Type B pancreatic cell (in vitro differentiated cells): ENCODE results near the gene TMEM35B. TPM values are rescaled to one million over a fixed set of nuclear protein-coding genes. Genes with fewer than 3 reads are reported as not detected.
"Not testable (repeated sequence)": the region's sequence is repeated elsewhere in the genome, so short reads cannot be mapped to it uniquely, and the experiment has no call there.

Source experiments
- DNase-seq: peaks from one replicate; pipeline ENCODE4 v3.0.0; 2021; ENCODE audit warnings: mixed read lengths; ENCODE audit not compliant: unreplicated experiment; ENCODE audit errors: extremely low spot score
- H3K27ac Mint-ChIP-seq: 2 replicates; pipeline ENCODE4 v1.8.0; 2021; ENCODE audit warnings: mild to moderate bottlenecking, mixed read lengths
- H3K27me3 Mint-ChIP-seq: 2 replicates; pipeline ENCODE4 v1.8.0; 2021; ENCODE audit warnings: mixed read lengths
- H3K36me3 Mint-ChIP-seq: 2 replicates; pipeline ENCODE4 v1.8.0; 2021; ENCODE audit warnings: mixed read lengths
- H3K4me1 Mint-ChIP-seq: one replicate; pipeline ENCODE4 v1.8.0; 2021; ENCODE audit warnings: mixed read lengths; ENCODE audit not compliant: unreplicated experiment
- H3K4me3 Mint-ChIP-seq: 2 replicates; pipeline ENCODE4 v1.8.0; 2021; ENCODE audit warnings: mild to moderate bottlenecking, mixed read lengths
- H3K9me3 Mint-ChIP-seq: 2 replicates; pipeline ENCODE4 v1.8.0; 2021; ENCODE audit warnings: mixed read lengths
- CTCF ChIP-seq: fragments of 200-600 bp; sonication (generic); conservative IDR thresholded peaks from 2 replicates; pipeline ENCODE4 v1.5.0; 2021; ENCODE audit warnings: antibody characterized with exemption, mild to moderate bottlenecking
- total RNA-seq: library from RNA; stranded (reverse); gene quantifications from 2 replicates; pipeline ENCODE4 v1.2.1, GENCODE V29; 2021; ENCODE audit warnings: low replicate concordance

Gene TMEM35B
- total RNA-seq, 1 donor from 2014 or later = 9.9 TPM

- Mint-ChIP-seq H3K36me3 (no peaks in the 10 kb centered on the region), H3K4me3 (no peak overlapping the region), H3K4me1 (no peaks in the 10 kb centered on the region), H3K27ac (no peak overlapping the region), H3K9me3 (no peaks in the 10 kb centered on the region), H3K27me3 (peaks cover under 1% of the 10 kb centered on the region)
- TF ChIP-seq CTCF = no peak
- DNase-seq = no peak
Observed at GRCh38 chr1:34970829-34971228, 14.3 kb downstream of the TMEM35B start.

GRCh38 chr1:34970220-34970735, 14.9 kb downstream of the TMEM35B start:
- no peaks in the 10 kb centered on the region for H3K36me3 Mint-ChIP-seq

GRCh38 chr1:34968297-34968696, 16.9 kb downstream of the TMEM35B start:
- H3K9me3 Mint-ChIP-seq, H3K27me3 Mint-ChIP-seq, H3K27ac Mint-ChIP-seq: not testable (repeated sequence)

More at GRCh38 chr1:34970220-34970735, 14.9 kb downstream of the TMEM35B start:
- H3K27me3 Mint-ChIP-seq = peaks cover 4% of the 10 kb centered on the region
- H3K4me3 Mint-ChIP-seq = no peak overlapping the region
- H3K4me1 Mint-ChIP-seq = no peaks in the 10 kb centered on the region
- no peaks in the 10 kb centered on the region for H3K9me3 Mint-ChIP-seq
- H3K27ac Mint-ChIP-seq = no peak overlapping the region
- TF ChIP-seq CTCF = no peak
- DNase-seq = no peak

GRCh38 chr1:34967672-34968071, 17.5 kb downstream of the TMEM35B start:
- H3K36me3 Mint-ChIP-seq, H3K27me3 Mint-ChIP-seq, H3K9me3 Mint-ChIP-seq, H3K27ac Mint-ChIP-seq, H3K4me1 Mint-ChIP-seq, H3K4me3 Mint-ChIP-seq, DNase-seq: not testable (repeated sequence)

More at GRCh38 chr1:34968297-34968696, 16.9 kb downstream of the TMEM35B start:
- DNase-seq, H3K4me3 Mint-ChIP-seq, H3K36me3 Mint-ChIP-seq, H3K4me1 Mint-ChIP-seq: not testable (repeated sequence)

- DNase-seq = no peak
- no peak for TF ChIP-seq CTCF
- Mint-ChIP-seq H3K9me3 (no peaks in the 10 kb centered on the region), H3K4me1 (no peaks in the 10 kb centered on the region), H3K36me3 (no peaks in the 10 kb centered on the region), H3K27me3 (peaks cover 16% of the 10 kb centered on the region), H3K27ac (no peak overlapping the region), H3K4me3 (no peak overlapping the region)
Observed at GRCh38 chr1:34965597-34965996, 19.6 kb downstream of the TMEM35B start.

GRCh38 chr1:34950428-34950827, 34.7 kb downstream of the TMEM35B start:
- DNase-seq = no peak
- H3K9me3 Mint-ChIP-seq = no peaks in the 10 kb centered on the region
- H3K36me3 Mint-ChIP-seq = no peaks in the 10 kb centered on the region
- TF ChIP-seq CTCF = no peak
- H3K4me3 Mint-ChIP-seq = no peak overlapping the region
- H3K4me1 Mint-ChIP-seq = no peaks in the 10 kb centered on the region
- peaks cover 18% of the 10 kb centered on the region for H3K27me3 Mint-ChIP-seq
- no peak overlapping the region for H3K27ac Mint-ChIP-seq

GRCh38 chr1:34948739-34949138, 36.4 kb downstream of the TMEM35B start:
- H3K4me1 Mint-ChIP-seq, H3K9me3 Mint-ChIP-seq, H3K4me3 Mint-ChIP-seq, H3K36me3 Mint-ChIP-seq, H3K27ac Mint-ChIP-seq, DNase-seq: not testable (repeated sequence)
- peaks cover 16% of the 10 kb centered on the region for H3K27me3 Mint-ChIP-seq

- H3K36me3 Mint-ChIP-seq, H3K27ac Mint-ChIP-seq, H3K4me1 Mint-ChIP-seq, DNase-seq, H3K9me3 Mint-ChIP-seq, H3K4me3 Mint-ChIP-seq: not testable (repeated sequence)
- H3K27me3 Mint-ChIP-seq = peaks cover 17% of the 10 kb centered on the region
Observed at GRCh38 chr1:34947641-34948314, 37.4 kb downstream of the TMEM35B start.
